ENCODE data around the gene EIF4G3. TPM values are rescaled to one million over a fixed set of nuclear protein-coding genes. Genes with fewer than 3 reads are reported as not detected.

The EIF4G3 gene
- total and polyA plus RNA-seq, 10 of the 15 experiments (the other 5 are each of a cell fraction or from before 2014, with no cell fraction given) = 7.4 to 45.1 (median 29.1) TPM

- TF ChIP-seq EP300 (IDR thresholded peaks at IDR 0.05; ENCODE audit: borderline replicate concordance in 1 of 2, control insufficient read depth in 1 of 2, low read depth in 2 of 2, low read length in 2 of 2) (peak in 1 of 2 experiments; percentile 35; a peak in 1 of 4 replicates), NBN (IDR thresholded peaks at IDR 0.05) (peak; percentile 42; the same call in 1 of the 2 replicates), TAF1 (IDR thresholded peaks at IDR 0.05; ENCODE audit: borderline replicate concordance, low read depth, low read length) (no peak), TCF12 (IDR thresholded peaks at IDR 0.05; ENCODE audit: low read depth, low read length) (peak; percentile 22; the same call in 1 of the 2 replicates), ATF7 (IDR thresholded peaks at IDR 0.05; ENCODE audit: low read depth) (0 out of 2 replicates have a peak, but pooled peaks have one; percentile 34), RB1 (IDR thresholded peaks at IDR 0.05; ENCODE audit: borderline replicate concordance) (0 out of 2 replicates have a peak, but pooled peaks have one; percentile 28), CTCF (IDR thresholded peaks at IDR 0.05 in 2 of 3, conservative IDR thresholded peaks at IDR 0.05 in 1 of 3; ENCODE audit: control insufficient read depth in 2 of 3, extremely low read depth in 1 of 3, insufficient read depth in 1 of 3, low read depth in 3 of 3, low read length in 3 of 3) (peak in 2 of 3 experiments; percentile 21 to 31; a peak in 3 of 6 replicates), MLLT1 (IDR thresholded peaks at IDR 0.05) (0 out of 2 replicates have a peak, but pooled peaks have one; percentile 29), SIN3A (IDR thresholded peaks at IDR 0.05; ENCODE audit: low read depth, low read length) (no peak), ATF2 (IDR thresholded peaks at IDR 0.05; ENCODE audit: low read length) (0 out of 2 replicates have a peak, but pooled peaks have one; percentile 44), RAD21 (IDR thresholded peaks at IDR 0.05; ENCODE audit: insufficient read depth, low read depth, low read length) (peak; percentile 16; the same call in 1 of the 2 replicates), SMC3 (IDR thresholded peaks at IDR 0.05; ENCODE audit: borderline replicate concordance, low read length) (0 out of 2 replicates have a peak, but pooled peaks have one; percentile 13), YY1 (IDR thresholded peaks at IDR 0.05; ENCODE audit: low read depth, low read length) (0 out of 2 replicates have a peak, but pooled peaks have one; percentile 15), KDM1A (IDR thresholded peaks at IDR 0.05; ENCODE audit: borderline replicate concordance) (no peak), DPF2 (IDR thresholded peaks at IDR 0.05) (peak; percentile 94), BACH1 (IDR thresholded peaks at IDR 0.05; ENCODE audit: borderline replicate concordance) (peak; percentile 50; the same call in 1 of the 2 replicates), ZNF207 (IDR thresholded peaks at IDR 0.05; ENCODE audit: borderline replicate concordance) (no peak), IKZF1 (conservative IDR thresholded peaks at IDR 0.05) (peak; percentile 90), CREB1 (IDR thresholded peaks at IDR 0.05; ENCODE audit: low read depth) (0 out of 2 replicates have a peak, but pooled peaks have one; percentile 10), BHLHE40 (IDR thresholded peaks at IDR 0.05; ENCODE audit: borderline replicate concordance in 1 of 2, low read depth in 2 of 2, low read length in 1 of 2) (peak; percentile 38 to 65; a peak in 2 of 4 replicates)
- TF ChIP-seq, protein P1, sequence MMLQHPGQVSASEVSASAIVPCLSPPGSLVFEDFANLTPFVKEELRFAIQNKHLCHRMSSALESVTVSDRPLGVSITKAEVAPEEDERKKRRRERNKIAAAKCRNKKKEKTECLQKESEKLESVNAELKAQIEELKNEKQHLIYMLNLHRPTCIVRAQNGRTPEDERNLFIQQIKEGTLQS (IDR thresholded peaks at IDR 0.05; ENCODE audit: borderline replicate concordance, extremely low read depth, low read depth, low read length) = no peak
Observed at GRCh38 chr1:20964540-20965484, 211.9 kb downstream of the EIF4G3 start (continued).

Data from GM12878 (cell line).